ENCODE results near the gene KIF12.
"Not testable (repeated sequence)": the region's sequence is repeated elsewhere in the genome, so short reads cannot be mapped to it uniquely, and the experiment has no call there.

KIF12 gene

DNA sequence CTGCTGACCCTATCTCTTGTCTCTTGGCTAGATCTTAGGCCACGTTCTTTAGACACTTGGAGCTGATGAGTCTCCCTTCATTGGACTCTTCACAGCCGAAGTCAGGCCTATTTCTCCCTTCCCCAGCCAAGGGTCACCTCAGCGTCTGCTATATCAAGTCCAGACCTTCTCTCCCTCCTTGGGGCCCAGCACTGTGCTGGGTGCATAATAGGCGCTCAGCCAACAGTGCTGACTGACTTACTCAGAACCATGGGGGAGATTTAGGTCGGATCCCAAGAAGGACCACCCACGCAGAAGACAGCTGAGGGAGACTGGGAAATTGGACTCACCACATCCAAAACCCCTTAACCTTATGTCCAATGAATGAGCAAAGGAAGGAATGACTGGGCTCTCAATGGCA lies 15.4 kb downstream of the KIF12 start:
- no peak for DNase-seq

DNA sequence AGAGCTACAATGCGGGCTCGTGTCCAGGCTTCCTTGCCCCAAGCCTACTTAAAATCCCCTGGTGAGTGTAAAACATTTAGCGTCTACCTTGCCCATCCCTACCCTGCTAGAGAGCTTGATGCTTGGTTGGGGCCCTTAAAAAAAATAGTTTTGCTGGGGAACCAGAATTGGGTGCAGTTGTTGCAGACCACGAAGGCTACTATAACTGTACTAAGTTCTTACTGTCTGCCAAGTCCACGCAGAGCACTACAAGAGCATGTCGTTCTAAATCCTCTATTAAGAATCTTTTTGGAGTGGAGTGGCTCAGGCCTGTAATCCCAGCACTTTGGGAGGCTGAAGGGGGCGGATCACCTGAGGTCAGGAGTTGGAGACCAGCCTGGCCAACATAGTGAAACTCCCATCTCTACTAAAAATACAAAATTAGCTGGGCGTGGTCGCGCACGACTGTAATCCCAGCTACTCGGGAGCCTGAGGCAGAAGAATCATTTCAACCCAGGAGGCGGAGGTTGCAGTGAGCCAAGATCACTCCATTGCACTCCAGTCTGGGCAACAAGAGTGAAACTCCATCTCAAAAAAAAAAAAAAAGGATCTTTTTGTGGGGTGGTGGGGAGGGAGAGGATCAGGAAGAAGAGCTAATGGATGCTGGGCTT lies 16.2 kb downstream of the KIF12 start:
- DNase-seq: not testable (repeated sequence)

DNA sequence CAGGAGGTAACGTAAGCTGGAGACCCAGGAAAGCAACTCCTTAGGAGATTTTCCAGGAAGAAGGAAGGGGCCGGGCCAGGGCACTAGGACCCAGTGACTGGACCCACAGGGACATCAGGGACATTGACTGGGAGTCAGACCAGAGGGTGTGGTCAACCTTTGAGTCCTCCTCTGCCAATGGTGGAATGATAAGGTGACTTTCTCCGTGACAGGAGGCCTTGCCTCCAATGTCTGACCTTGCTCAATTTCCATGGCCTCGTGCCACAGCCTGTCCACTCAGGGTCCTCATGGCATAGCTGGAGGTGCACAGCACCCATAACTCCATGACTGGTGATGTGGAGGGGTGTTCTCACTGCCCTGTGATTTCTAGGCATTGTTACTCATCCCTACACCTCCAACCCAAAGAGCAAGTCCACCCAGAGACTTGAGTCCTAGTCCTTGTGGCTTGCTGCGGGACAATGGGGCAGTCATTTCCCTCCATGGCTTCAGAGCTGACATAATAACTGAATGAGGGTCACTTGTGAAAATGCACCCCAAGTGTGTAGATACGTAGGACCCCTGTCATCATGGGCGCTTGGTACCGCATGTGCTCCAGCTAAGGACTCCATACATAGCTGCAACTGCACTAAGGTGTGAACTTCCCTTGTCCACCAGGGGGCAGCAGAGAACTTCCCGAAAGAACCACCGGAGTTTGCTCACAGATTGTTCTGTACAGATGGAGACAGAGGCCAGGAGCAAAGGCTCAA lies 16.9 kb downstream of the KIF12 start:
- DNase-seq: peak; percentile 78

DNA sequence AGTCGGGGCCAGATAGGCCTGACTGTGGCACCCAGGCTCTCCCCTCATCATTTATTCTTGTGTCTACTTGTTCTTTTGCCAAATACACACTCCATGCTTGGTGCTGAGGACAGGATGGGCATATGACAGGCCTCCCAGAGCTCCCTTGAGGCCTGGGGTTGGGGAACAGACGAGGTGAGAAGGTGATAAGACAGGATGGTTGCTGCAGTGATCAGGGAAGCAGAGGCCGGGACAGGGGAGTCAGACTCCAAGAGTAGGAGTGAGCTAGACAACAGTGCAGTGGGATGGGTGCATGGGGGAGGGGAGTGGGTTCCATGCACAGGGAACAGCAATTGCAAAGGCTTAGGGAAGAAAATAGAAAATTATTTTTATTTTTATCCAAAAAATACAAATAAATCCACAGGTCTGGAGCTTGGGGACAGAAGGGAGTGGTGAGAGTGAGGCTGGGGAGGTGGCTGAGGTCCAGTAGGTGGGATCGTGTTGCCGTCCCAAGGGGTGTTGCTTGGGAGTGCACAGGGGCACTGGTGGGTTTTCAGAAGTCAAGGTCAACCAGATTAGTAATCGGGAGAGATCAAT lies 17.6 kb downstream of the KIF12 start:
- DNase-seq: no peak

DNA sequence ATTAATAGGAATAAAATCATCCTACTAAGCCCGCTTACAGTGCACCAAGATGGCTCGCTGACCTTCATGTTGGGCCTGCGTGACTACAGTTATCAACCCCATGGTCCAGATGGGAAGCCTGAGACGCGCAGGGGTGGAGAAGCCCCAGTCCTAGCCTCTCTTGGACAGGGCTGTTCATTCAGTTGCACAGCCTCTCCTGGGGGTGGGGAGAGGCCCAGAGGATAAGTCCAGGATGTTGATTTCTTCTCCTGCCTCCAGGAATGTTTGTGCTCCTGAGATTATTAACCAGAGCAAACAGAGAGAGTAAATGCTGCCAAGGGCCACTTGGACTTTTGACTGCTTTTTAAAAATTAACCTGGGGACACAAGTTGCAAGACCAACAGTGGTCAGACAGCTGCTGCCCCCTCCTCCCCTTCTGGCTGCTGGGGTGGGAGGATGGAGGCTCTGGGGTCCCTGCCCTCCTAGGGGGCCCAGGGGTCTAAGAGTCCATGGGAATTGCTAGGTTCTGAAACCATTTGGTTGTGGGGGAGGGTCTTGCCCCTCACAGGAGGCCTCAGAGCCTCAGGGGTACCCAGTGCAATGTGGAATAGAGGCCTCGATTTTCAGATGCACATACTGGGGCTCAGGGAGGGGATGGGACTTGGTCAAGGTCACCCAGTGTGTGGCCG lies 18.2 kb downstream of the KIF12 start:
- DNase-seq: no peak

DNA sequence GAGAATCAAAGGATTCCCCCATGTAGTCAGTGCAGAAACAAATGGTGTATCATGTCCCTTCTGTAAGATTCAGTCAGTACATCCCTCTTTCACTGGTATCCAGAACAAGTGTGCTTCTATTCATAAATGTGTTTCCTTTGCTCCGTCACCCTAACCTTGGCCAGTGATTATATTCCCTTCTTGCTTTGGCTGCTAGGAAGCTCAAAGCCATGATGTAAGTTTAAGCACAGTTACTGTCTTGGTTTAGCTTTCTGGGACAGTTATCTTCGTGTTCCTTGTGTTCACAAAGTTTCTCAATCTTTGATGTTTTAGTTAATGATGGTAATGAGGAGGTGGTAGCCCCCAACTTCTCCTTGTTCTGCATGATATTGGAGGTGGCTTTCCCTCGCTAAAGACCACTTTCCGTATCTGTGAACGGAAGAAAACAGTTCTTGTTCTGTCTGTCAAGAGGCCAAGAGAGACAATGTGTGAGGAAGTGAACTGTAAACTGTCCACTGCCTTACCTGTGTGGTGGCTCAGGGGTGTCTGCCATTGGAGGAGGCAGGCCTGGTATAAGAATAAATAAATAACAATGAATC lies 18.8 kb downstream of the KIF12 start:
- DNase-seq: no peak

DNA sequence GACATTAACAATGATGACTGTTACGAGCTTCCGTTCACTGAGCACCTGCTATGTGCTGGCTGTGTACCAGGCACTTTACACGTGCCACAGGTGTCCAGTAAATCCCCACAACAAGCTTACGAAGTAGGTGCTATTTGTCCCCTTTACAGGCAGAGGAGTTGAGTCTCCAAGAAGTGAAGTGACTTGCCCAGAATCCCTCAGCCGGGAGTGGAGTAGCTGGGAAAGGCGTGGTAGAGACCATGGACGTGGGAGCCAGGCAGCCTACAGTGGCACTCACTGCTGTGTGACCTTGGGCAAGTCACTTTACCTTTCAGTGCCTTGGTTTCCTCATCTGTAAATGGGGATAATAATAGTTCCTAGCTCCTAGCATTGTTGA lies 20.3 kb downstream of the KIF12 start:
- DNase-seq: no peak

DNA sequence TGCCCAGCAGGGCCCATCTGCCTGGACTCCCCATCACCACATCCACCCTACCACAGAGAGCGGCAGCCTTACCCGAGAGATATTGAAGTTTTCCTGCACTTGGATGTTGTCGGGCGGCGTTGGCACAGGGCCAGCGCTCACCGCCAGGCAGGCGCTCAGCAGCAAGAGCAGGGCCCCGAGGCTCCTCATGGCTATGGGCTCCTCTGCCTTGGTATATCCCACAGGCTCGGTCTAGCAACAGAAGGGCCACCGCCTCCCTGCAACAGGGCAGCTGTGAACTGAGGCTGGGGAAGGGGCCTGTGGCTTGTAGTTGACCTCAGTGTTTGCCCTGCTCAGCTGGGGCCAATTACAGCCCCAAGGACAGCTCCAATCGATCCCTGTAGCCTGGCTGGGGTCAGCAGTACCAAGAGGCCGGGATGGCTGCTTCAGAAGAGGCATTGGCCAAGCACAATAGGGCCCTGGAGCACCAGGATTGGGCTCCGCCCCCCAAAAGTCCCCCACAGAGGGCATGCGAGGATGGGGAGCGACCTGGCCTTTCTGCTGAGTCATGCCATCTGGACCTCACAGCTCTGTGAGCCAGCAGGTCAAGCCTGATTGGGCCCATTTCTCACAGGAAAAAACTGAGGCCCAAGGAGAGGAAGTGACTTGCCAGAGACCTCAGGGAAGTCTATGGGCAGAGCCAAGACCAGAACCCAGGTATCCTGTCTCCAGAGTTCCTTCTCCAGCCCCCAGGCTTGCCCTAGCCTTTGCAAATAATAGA lies 20.9 kb downstream of the KIF12 start, which contains the start of gene AMBP:
AMBP (minus strand) TSS at position 280 of the 760 bp plus-strand sequence; CDS start at position 189, 91 bp downstream.
- DNase-seq: no peak

DNA sequence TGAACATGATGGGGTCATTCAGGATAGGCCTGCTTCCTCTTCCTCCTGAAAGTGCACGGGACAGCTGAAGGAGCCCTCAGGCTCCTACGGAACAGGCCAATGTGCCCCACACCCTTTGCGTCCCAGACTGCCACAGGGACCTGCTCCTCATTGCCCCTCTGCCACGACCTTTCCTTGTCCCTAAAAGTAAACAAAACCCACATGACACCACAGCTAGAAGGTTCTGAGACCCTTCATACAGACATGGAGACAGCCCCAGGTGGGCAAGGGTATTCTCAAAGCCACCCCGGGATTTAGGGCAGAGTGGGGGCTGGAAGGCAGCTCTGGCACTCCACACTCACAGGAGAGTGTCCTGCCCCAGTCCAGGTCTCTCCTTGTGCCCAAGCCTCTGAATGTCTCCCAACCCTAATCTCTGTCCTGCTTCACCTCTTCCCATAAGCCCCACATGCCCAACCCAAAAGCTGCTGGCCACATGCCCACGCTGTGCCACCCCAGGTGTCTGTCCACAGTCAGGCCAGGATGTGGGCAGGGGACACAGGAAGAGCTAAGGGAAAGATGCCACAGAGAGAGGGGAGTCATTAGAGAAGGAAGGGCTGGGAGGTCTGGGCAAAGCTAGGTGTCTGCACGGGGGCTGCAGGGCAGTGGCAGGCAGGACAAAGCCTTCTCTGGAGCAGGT lies 21.8 kb downstream of the KIF12 start:
- no peak for DNase-seq

DNA sequence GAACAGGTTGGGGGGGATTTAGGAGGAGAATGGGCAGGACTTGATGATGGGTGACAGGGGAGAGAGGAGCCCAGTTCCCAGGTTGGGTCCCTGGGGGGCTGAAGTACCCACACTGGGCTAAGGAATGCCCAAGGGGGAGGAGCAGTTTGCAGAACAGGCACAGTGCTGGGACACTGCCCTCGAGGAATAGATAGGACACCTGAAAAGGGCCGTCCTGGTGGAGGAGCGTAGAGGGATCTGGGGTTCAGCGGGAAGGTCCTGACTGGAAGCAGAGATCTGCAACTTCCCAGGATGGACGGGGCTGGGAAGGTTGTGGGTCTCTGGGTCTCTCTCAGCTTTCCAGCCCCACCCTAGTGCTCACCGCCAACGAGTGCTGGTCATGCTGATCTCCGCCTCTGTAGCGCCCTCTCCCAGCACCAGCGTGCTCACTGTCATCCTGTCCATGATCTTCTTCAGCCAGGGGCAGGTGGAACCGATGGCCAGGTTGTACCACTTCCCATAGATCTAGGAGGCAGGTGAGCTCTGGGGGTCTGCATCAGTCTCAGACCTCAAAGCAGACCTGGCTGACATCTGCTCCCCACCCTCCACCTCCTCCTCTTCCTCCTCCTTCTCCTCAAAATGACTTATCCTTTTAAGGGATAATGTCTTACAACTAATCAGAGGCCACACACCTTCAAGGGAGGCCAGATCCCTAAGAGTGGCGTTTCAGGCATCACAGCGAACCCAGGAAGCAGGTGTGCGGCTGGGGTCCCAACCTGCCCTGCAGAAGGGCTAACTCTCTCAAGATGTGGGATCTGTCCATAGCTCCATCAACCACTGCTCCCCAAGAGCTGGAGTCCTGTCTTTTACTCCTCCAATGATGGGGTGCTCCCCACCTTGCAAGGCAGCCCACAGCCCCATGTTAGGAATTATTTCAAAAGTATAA lies 22.6 kb downstream of the KIF12 start:
- DNase-seq: no peak

DNA sequence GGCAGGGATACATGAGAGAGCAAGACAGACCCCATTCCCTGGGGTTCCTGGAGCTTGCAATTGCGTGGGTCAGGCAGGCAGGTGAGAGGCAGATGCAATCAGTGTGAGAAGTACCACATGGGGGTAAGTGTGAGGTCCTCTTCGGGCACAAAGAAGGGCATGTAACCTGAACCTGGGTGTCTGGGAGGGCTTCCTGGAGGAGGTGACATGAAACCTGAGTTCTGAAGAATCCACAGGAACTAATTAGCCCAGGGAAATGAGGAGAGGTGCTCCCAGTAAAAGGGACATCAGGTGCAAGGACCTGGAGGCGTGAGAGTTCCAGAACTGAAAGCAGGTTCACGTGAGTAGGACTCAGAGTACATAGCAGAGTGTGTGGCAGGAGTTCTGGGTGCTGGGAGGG lies 23.5 kb downstream of the KIF12 start:
- DNase-seq: no peak

DNA sequence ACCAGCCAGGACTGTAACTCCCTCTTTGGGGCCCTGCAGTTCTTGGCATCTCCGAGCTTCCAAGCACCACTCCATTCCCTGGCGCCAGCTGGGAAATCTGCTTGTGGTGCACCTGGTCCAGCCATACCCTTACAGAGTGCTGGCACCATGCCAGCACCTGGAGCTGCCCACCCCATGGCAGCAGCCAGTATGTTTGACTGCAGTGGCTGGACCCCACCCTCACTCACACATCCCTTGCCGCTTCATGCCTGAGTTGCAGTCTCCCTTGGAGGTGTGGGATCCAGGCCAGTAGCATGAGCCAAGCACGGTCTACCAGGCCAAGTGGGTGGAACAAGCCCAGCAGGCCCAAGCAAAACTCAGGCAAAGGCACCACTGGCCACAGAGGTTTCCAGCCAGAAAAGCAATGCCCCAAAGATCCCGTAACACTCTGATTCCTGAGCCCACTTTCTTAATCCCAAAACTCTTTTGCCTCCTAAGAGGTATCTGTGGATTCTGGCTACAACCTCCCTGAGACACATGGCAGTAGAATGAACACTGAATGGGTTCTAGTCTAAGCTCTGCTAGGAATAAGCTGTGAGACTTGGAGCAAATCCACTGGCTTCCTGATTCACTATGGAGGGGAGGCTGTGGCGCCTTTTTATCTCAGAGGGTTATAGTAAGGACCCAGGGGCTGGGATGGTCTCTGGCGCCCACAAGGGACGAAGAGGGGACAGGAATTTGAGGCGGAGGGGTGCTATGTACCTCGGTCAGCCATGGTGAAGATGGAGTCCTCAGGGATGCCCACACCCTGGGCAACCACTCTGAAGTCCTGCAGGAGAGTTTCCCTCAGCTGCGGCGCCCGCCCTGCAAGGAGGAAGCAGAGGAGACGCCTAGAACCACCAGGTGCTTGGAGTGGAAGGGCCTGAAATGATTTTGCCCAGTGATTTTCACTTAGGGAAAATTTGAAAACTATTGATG lies 26.6 kb downstream of the KIF12 start:
- no peak for DNase-seq

DNA sequence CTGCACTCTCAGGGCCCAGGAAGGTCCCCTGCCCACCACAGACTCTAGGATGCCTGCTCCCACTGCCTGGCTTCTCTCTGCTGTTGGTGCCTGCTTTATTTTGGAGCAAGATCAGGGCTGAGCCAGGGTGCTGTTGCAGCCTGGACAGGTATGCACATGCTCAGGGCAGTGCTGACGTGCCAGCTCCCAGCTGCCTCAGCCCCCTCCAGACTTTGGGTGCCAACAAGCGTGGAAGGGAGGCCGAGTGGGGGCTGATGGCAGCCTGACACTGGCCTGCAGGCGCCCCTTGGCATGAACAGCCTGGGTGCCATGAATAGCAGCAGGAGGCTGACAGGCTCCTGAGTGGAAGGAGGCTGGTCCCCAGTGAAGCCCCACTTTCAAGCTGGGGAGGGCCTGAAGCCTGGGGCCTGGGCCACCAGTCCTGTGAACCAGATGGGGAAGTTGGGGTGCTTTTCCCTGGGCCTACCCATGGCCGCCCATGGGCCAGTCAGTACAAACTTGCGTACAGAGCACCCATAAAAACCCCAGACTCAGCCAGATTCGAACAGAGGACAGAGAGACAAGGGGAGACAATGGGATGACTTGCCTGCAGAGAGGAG lies 27.8 kb downstream of the KIF12 start:
- DNase-seq: no peak

DNA sequence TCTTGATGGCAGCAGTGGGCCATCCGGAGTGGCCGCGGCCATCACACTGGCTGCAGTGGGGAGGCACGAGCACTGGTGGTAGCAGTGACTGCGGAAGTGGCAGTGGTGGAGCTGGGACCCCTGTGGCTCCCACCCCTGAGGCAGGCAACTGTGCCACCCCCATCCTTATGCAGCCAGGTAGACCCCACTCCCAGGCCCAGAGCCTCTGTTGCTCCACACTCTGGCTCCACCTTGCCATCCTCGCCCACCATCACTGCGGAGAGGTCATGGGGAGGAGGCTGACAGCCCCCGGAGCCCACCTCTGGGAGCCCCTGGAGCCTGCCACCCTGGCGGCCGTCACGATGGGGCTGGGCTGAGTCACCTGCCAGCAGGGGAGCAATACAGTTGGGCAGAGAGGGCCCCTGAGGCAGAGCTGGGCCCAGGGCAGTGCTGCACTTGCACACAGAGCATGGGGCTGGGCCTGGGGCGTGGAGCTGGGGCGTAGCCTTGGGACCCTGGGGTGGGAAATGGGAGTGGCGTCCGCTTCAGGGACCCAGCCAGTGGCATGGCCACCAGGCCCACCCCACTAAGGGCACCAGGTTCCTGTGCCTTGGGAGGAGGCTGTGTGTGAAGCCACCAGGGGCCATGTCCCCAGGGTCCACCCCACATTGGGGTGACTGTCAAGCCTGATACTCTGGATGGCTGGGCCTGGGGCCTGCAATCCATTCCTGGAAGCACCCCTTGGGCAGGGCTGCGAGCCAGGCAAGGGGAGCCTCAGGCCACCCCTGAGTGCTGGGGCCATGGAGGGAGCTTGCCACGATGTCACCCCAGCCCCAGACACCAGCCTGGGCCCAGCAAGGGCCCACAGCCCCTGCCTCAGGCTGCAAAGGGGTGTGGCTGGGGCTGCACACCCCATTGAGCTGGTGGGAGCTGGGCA lies 28.6 kb downstream of the KIF12 start:
- DNase-seq: no peak

DNA sequence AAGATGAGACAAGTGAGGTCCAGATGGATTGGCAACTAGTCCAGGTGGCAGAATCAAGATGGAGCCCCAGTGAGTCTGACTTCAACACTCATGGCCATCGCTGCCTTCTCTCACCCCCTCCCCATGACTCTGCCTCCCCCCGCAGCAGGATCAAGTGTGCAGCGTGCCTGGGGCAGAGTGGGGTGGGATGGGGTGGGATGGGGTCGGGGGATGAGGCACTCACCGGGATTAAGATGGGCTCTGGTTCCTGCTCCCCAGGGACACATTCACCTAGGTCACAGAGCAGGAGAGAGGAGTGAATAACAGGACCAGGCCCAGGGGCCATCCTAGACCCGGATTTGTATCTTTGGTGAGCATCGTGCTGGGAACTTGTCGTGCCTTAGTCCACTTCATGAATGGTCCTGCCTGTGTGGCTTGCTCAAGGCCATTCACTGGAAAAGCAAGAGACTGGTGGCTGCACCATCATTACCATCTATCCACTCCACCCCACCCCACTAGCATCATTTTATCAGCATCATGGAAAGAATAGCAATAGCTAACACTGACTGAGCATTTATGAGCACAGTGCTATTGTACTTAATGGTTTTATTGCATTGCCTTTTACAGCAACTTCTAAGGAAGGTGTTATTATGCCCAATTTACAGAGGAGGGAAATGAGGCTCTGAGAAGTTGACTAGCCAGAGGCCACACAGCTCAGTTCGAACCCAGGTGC lies 29.5 kb downstream of the KIF12 start:
- DNase-seq: no peak

DNA sequence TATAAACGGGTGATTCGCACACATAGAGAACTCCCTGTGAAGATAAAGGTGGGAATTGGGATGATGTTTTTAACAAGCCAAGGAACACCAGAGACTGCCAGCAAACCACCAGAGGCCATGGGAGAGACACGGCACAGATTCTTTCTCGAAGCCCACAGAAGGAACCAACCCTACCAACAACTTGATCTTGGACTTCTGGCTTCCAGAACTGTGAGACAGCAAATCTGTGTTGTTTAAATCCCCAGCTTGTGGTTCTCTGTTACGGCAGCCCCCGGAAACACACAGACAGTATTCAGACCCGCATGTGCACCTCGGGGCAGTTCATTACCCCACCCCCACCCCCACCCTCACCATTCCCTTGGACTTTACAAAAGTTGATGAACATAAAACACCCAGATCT lies 33.8 kb downstream of the KIF12 start:
- no peak for DNase-seq

DNA sequence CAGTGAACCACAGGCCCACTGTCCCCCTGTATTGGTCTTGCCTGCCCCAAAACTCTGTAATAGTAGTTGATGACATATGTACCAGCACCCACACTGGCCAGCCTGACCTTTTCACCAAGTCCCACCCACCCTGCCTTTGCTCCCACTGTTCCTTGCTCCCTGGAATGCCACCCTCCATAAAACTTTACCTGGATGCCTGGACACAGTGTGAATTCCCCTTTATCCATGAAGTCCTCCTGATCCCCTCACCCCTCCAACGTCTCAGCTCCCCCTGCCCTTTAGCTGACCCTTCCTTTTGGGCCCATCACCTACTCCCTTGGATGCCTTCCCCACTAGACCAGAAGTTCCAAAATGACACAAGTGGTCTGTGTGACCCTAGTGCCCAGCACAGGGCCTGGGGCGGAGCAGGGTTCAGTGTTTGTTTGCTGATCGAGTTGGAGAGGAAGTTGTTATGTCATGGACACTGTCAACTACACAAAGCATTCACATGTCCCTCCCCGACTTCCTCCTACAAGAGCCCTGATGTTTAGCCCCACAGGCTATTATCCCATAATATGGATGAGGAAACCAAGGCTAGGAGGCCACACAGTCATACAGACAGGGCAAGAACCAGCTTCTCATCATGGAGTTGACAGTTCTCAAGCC lies 37.1 kb downstream of the KIF12 start:
- DNase-seq: no peak

Measured in stimulated activated CD4-positive, alpha-beta T cell treated with anti-CD3 and anti-CD28 coated beads, Interleukin-12 subunit alpha, Interleukin-12 subunit beta, amount 100 ng/mL, for 4 hours (primary cell).